Measurements from ENCODE around the gene AQP6.

- TF ChIP-seq EP300 (IDR thresholded peaks at IDR 0.05) (peak in 1 of 2 donors; percentile 28), CTCF (IDR thresholded peaks at IDR 0.05) (peak; percentile 85 to 95 (median 89)), POLR2A (IDR thresholded peaks at IDR 0.05) (no peak)
Observed at GRCh38 chr12:49945394-49946080, 27.2 kb upstream of the AQP6 start.
